ENCODE measurements around the gene ARHGEF17. TPM values are rescaled to one million over a fixed set of nuclear protein-coding genes. Genes with fewer than 3 reads are reported as not detected.

The ARHGEF17 gene
- total and polyA plus RNA-seq, 4 experiments from 2014 or later, result 0.23 TPM; not detected in 3

GRCh38 chr11:73295241-73295995 is 12.7 kb upstream of the ARHGEF17 start:
- H3K9me3 ChIP-seq (ENCODE audit: control insufficient read depth in 1 of 2, low read length in 2 of 2), result no peaks in the 10 kb centered on the region
- no peak overlapping the region for H3K4me3 ChIP-seq (ENCODE audit: low read length in 2 of 2)
- DNase-seq, result peak; percentile 54 to 66 (median 59)
- Mint-ChIP-seq H3K27me3 (peaks cover 9 to 10% of the 10 kb centered on the region in 2 donors), H3K36me3 (no peaks in the 10 kb centered on the region), H3K27ac (no peak overlapping the region), H3K9me3 (no peaks in the 10 kb centered on the region), H3K4me1 (peaks cover 0 to 2% (median 0%) of the 10 kb centered on the region in 4 donors), H3K4me3 (no peak overlapping the region)
- POLR2A ChIA-PET (ENCODE audit: partially characterized antibody), result no interaction called here
- CTCF ChIA-PET (ENCODE audit: partially characterized antibody), result interaction anchor here (0.9 to 2.5 kb wide), 6 partner anchors 11 to 57 kb away, joined by 3 to 26 read pairs (median 4); no protein-coding TSS in a partner anchor
- H3K27ac ChIP-seq (ENCODE audit: low read depth, low read length), result no peak overlapping the region
- H3K4me1 ChIP-seq (ENCODE audit: insufficient read depth, low read length), result no peaks in the 10 kb centered on the region
- H3K36me3 ChIP-seq (ENCODE audit: insufficient read depth, low read length), result no peaks in the 10 kb centered on the region
- H3K27me3 ChIP-seq (ENCODE audit: insufficient read depth, low read length), result no peaks in the 10 kb centered on the region
- intact Hi-C loops (cut with micrococcal nuclease), result loop anchor here (1.0 kb wide), 1 partner anchor 40 kb away; no protein-coding TSS in a partner anchor

GRCh38 chr11:73295996-73296318 is 12.1 kb upstream of the ARHGEF17 start:
- H3K4me1 Mint-ChIP-seq, result peaks cover 0 to 2% (median 0%) of the 10 kb centered on the region in 4 donors

GRCh38 chr11:73296501-73297230 is 11.4 kb upstream of the ARHGEF17 start:
- Mint-ChIP-seq H3K36me3 (no peaks in the 10 kb centered on the region), H3K9me3 (no peaks in the 10 kb centered on the region), H3K27ac (no peak overlapping the region), H3K4me3 (peak overlapping the region in 1 of 8 donors; percentile 55), H3K27me3 (peaks cover 9 to 10% of the 10 kb centered on the region in 2 donors), H3K4me1 (peaks cover 0 to 2% (median 0%) of the 10 kb centered on the region in 4 donors)
- no peaks in the 10 kb centered on the region for H3K36me3 ChIP-seq (ENCODE audit: insufficient read depth, low read length)
- intact Hi-C loops (cut with micrococcal nuclease), result no loop called here
- H3K27ac ChIP-seq (ENCODE audit: low read depth, low read length), result no peak overlapping the region
- no peaks in the 10 kb centered on the region for H3K4me1 ChIP-seq (ENCODE audit: insufficient read depth, low read length)
- H3K4me3 ChIP-seq (ENCODE audit: low read length in 2 of 2), result no peak overlapping the region
- H3K9me3 ChIP-seq (ENCODE audit: control insufficient read depth in 1 of 2, low read length in 2 of 2), result no peaks in the 10 kb centered on the region
- ChIA-PET POLR2A (ENCODE audit: partially characterized antibody) (no interaction called here), CTCF (ENCODE audit: partially characterized antibody) (interaction anchor here (1.9 to 2.8 kb wide), 4 partner anchors 10 to 39 kb away, joined by 8 to 26 read pairs (median 14); partner anchors contain the start of gene ARHGEF17)
- H3K27me3 ChIP-seq (ENCODE audit: insufficient read depth, low read length), result no peaks in the 10 kb centered on the region
- no peak for DNase-seq

More at GRCh38 chr11:73295996-73296318, 12.1 kb upstream of the ARHGEF17 start:
- no peak overlapping the region for H3K4me3 Mint-ChIP-seq
- Histone ChIP-seq H3K36me3 (ENCODE audit: insufficient read depth, low read length) (no peaks in the 10 kb centered on the region), H3K27ac (ENCODE audit: low read depth, low read length) (no peak overlapping the region), H3K9me3 (ENCODE audit: control insufficient read depth in 1 of 2, low read length in 2 of 2) (no peaks in the 10 kb centered on the region), H3K27me3 (ENCODE audit: insufficient read depth, low read length) (no peaks in the 10 kb centered on the region), H3K4me3 (ENCODE audit: low read length in 2 of 2) (no peak overlapping the region), H3K4me1 (ENCODE audit: insufficient read depth, low read length) (no peaks in the 10 kb centered on the region)
- DNase-seq, result no peak
- ChIA-PET POLR2A (ENCODE audit: partially characterized antibody) (no interaction called here), CTCF (ENCODE audit: partially characterized antibody) (interaction anchor here (1.9 to 2.5 kb wide), 2 partner anchors 11 to 39 kb away, joined by 8 to 26 read pairs; no protein-coding TSS in a partner anchor)
- H3K27me3 Mint-ChIP-seq, result peaks cover 9 to 10% of the 10 kb centered on the region in 2 donors
- H3K36me3 Mint-ChIP-seq, result no peaks in the 10 kb centered on the region
- H3K27ac Mint-ChIP-seq, result no peak overlapping the region
- intact Hi-C loops (cut with micrococcal nuclease), result loop anchor here (1.0 kb wide), 1 partner anchor 39 kb away; no protein-coding TSS in a partner anchor
- no peaks in the 10 kb centered on the region for H3K9me3 Mint-ChIP-seq

GRCh38 chr11:73297231-73297590 is 10.9 kb upstream of the ARHGEF17 start:
- Mint-ChIP-seq H3K4me3 (no peak overlapping the region), H3K9me3 (no peaks in the 10 kb centered on the region), H3K4me1 (peaks cover 0 to 2% (median 0%) of the 10 kb centered on the region in 4 donors), H3K27ac (no peak overlapping the region), H3K27me3 (peaks cover 9 to 11% of the 10 kb centered on the region in 2 donors), H3K36me3 (no peaks in the 10 kb centered on the region)
- Histone ChIP-seq H3K9me3 (ENCODE audit: control insufficient read depth in 1 of 2, low read length in 2 of 2) (no peaks in the 10 kb centered on the region), H3K36me3 (ENCODE audit: insufficient read depth, low read length) (no peaks in the 10 kb centered on the region), H3K4me3 (ENCODE audit: low read length in 2 of 2) (no peak overlapping the region), H3K4me1 (ENCODE audit: insufficient read depth, low read length) (no peaks in the 10 kb centered on the region), H3K27me3 (ENCODE audit: insufficient read depth, low read length) (no peaks in the 10 kb centered on the region), H3K27ac (ENCODE audit: low read depth, low read length) (no peak overlapping the region)
- ChIA-PET CTCF (ENCODE audit: partially characterized antibody) (interaction anchor here (1.9 to 2.8 kb wide), 2 partner anchors 10 to 38 kb away, joined by 13 to 14 read pairs; partner anchors contain the start of gene ARHGEF17), POLR2A (ENCODE audit: partially characterized antibody) (no interaction called here)
- intact Hi-C loops (cut with micrococcal nuclease), result no loop called here
- no peak for DNase-seq

GRCh38 chr11:73297702-73298101 is 10.4 kb upstream of the ARHGEF17 start:
- CTCF ChIA-PET (ENCODE audit: partially characterized antibody), result interaction anchor here (1.1 to 2.8 kb wide), 3 partner anchors 10 to 39 kb away, joined by 4 to 14 read pairs (median 13); partner anchors contain the start of gene ARHGEF17
- POLR2A ChIA-PET (ENCODE audit: partially characterized antibody), result no interaction called here

GRCh38 chr11:73298233-73298632 is 9.8 kb upstream of the ARHGEF17 start:
- Mint-ChIP-seq H3K27ac (no peak overlapping the region), H3K4me3 (no peak overlapping the region), H3K27me3 (peaks cover 7 to 15% of the 10 kb centered on the region in 2 donors), H3K4me1 (peaks cover 0 to 2% (median 0%) of the 10 kb centered on the region in 4 donors), H3K9me3 (no peaks in the 10 kb centered on the region), H3K36me3 (no peaks in the 10 kb centered on the region)
- no peaks in the 10 kb centered on the region for H3K9me3 ChIP-seq (ENCODE audit: control insufficient read depth in 1 of 2, low read length in 2 of 2)
- POLR2A ChIA-PET (ENCODE audit: partially characterized antibody), result no interaction called here
- H3K27me3 ChIP-seq (ENCODE audit: insufficient read depth, low read length), result no peaks in the 10 kb centered on the region
- H3K36me3 ChIP-seq (ENCODE audit: insufficient read depth, low read length), result no peaks in the 10 kb centered on the region
- H3K4me1 ChIP-seq (ENCODE audit: insufficient read depth, low read length), result no peaks in the 10 kb centered on the region
- no peak overlapping the region for H3K4me3 ChIP-seq (ENCODE audit: low read length in 2 of 2)
- no peak for DNase-seq
- no peak overlapping the region for H3K27ac ChIP-seq (ENCODE audit: low read depth, low read length)
- intact Hi-C loops (cut with micrococcal nuclease), result no loop called here
- CTCF ChIA-PET (ENCODE audit: partially characterized antibody), result interaction anchor here (1.1 to 2.8 kb wide), 3 partner anchors 9 to 39 kb away, joined by 4 to 14 read pairs (median 13); partner anchors contain the start of gene ARHGEF17

More at GRCh38 chr11:73297702-73298101, 10.4 kb upstream of the ARHGEF17 start:
- no peaks in the 10 kb centered on the region for H3K4me1 ChIP-seq (ENCODE audit: insufficient read depth, low read length)
- Mint-ChIP-seq H3K4me1 (peaks cover 0 to 2% (median 0%) of the 10 kb centered on the region in 4 donors), H3K36me3 (no peaks in the 10 kb centered on the region), H3K4me3 (no peak overlapping the region), H3K9me3 (no peaks in the 10 kb centered on the region), H3K27ac (no peak overlapping the region), H3K27me3 (peaks cover 9 to 12% of the 10 kb centered on the region in 2 donors)
- H3K36me3 ChIP-seq (ENCODE audit: insufficient read depth, low read length), result no peaks in the 10 kb centered on the region
- H3K27ac ChIP-seq (ENCODE audit: low read depth, low read length), result no peak overlapping the region
- H3K4me3 ChIP-seq (ENCODE audit: low read length in 2 of 2), result no peak overlapping the region
- intact Hi-C loops (cut with micrococcal nuclease), result no loop called here
- H3K27me3 ChIP-seq (ENCODE audit: insufficient read depth, low read length), result no peaks in the 10 kb centered on the region
- no peaks in the 10 kb centered on the region for H3K9me3 ChIP-seq (ENCODE audit: control insufficient read depth in 1 of 2, low read length in 2 of 2)
- DNase-seq, result no peak

- Mint-ChIP-seq H3K27me3 (peaks cover 11 to 18% of the 10 kb centered on the region in 2 donors), H3K9me3 (no peaks in the 10 kb centered on the region), H3K27ac (no peak overlapping the region), H3K4me3 (no peak overlapping the region), H3K36me3 (no peaks in the 10 kb centered on the region), H3K4me1 (peaks cover 0 to 2% (median 0%) of the 10 kb centered on the region in 4 donors)
- Histone ChIP-seq H3K27ac (ENCODE audit: low read depth, low read length) (no peak overlapping the region), H3K4me1 (ENCODE audit: insufficient read depth, low read length) (no peaks in the 10 kb centered on the region), H3K9me3 (ENCODE audit: control insufficient read depth in 1 of 2, low read length in 2 of 2) (no peaks in the 10 kb centered on the region), H3K4me3 (ENCODE audit: low read length in 2 of 2) (no peak overlapping the region), H3K27me3 (ENCODE audit: insufficient read depth, low read length) (no peaks in the 10 kb centered on the region), H3K36me3 (ENCODE audit: insufficient read depth, low read length) (no peaks in the 10 kb centered on the region)
- DNase-seq, result no peak
- intact Hi-C loops (cut with micrococcal nuclease), result no loop called here
- CTCF ChIA-PET (ENCODE audit: partially characterized antibody), result interaction anchor here (1.1 to 5.1 kb wide), 3 partner anchors 8 to 51 kb away, joined by 3 to 33 read pairs (median 3); no protein-coding TSS in a partner anchor
- POLR2A ChIA-PET (ENCODE audit: partially characterized antibody), result no interaction called here
Measured at GRCh38 chr11:73299751-73300150, 8.3 kb upstream of the ARHGEF17 start.
